GM12878 (cell line): Measurements from ENCODE around the gene REPS2. TPM values are rescaled to one million over a fixed set of nuclear protein-coding genes. Genes with fewer than 3 reads are reported as not detected.
A peak's percentile ranks its signal among the peaks of the same experiment; 100 is the strongest.

Experiments
- ATAC-seq: fragments of 200-7000 bp; cut with Tn5 transposase; 3 replicates; pipeline ENCODE4 v1.9.1; 2020; ENCODE audit warnings: mild to moderate bottlenecking, moderate library complexity
- BruUV-seq: library from RNA; stranded (reverse); fragments of 400-500 nt; replicated peaks from 2 replicates; lab custom pipeline; 2021; lab: Mats Ljungman, UMichigan
- CTCF ChIA-PET: fragments of 300-600 bp; sonication (Branson Sonifier 250); formaldehyde crosslinking; extraction: SDS; loops from one replicate; lab custom pipeline; 2021; ENCODE audit warnings: inconsistent platforms; lab: Yijun Ruan, JAX
- POLR2A ChIA-PET: fragments of 350-600 bp; formaldehyde crosslinking; extraction: SDS; loops from one replicate; lab custom pipeline; 2021; ENCODE audit warnings: inconsistent platforms; lab: Charles Lee
- RAD21 ChIA-PET: fragments of 300-600 bp; sonication (Branson Sonifier 250); formaldehyde crosslinking; loops from one replicate; lab custom pipeline; 2023; ENCODE audit warnings: antibody characterized with exemption; ENCODE audit not compliant: unreplicated experiment; lab: Charles Lee
- SMC1A ChIA-PET: fragments of 300-600 bp; sonication (Branson Sonifier 250); formaldehyde crosslinking; loops from one replicate; lab custom pipeline; 2023; ENCODE audit not compliant: unreplicated experiment, uncharacterized antibody; lab: Charles Lee
- DNase-seq: peaks from one replicate; pipeline ENCODE4 v3.0.0-alpha.2; 2011; ENCODE audit warnings: low read depth, low spot score
- FAIRE-seq: peaks from 3 replicates; lab custom pipeline; 2011; peaks lifted over from hg19 to GRCh38; lab: Jason Lieb, UNC
- H2AFZ ChIP-seq: 2 replicates; pipeline ENCODE4 v1.6.0; 2011; ENCODE audit warnings: low read depth, low read length, control low read depth; ENCODE audit not compliant: control insufficient read depth
- H3K27ac ChIP-seq: 2 replicates; pipeline ENCODE4 v1.5.1; 2011; ENCODE audit warnings: control low read depth; ENCODE audit not compliant: control insufficient read depth, insufficient read depth
- H3K27me3 ChIP-seq, 2 experiments: replicated peaks in 1 of 2; 2 replicates each; pipeline versions ENCODE4 v1.6.0 to v1.6.1; 2011; ENCODE audit warnings: low read length in 1 of 2; ENCODE audit not compliant: control insufficient read depth in 2 of 2, insufficient read depth in 2 of 2
- H3K36me3 ChIP-seq, 2 experiments: 2 replicates each; pipeline ENCODE4 v1.5.1; 2011; ENCODE audit warnings: low read length in 1 of 2; ENCODE audit not compliant: control insufficient read depth in 2 of 2, insufficient read depth in 2 of 2
- H3K4me1 ChIP-seq: 2 replicates; pipeline ENCODE4 v1.6.1; 2011; ENCODE audit warnings: mild to moderate bottlenecking, low read length, moderate library complexity, mixed read lengths; ENCODE audit not compliant: control insufficient read depth, insufficient read depth
- H3K4me2 ChIP-seq: 2 replicates; pipeline ENCODE4 v1.6.0; 2011; ENCODE audit warnings: control low read depth; ENCODE audit not compliant: control insufficient read depth, insufficient read depth
- H3K4me3 ChIP-seq: fragments of 200-600 bp; sonication (generic); 2 replicates; pipeline ENCODE4 v1.5.1; 2016
- H3K79me2 ChIP-seq: 2 replicates; pipeline ENCODE4 v1.6.0; 2011; ENCODE audit warnings: low read length; ENCODE audit not compliant: control insufficient read depth, insufficient read depth
- H3K9ac ChIP-seq: 2 replicates; pipeline ENCODE4 v1.8.0; 2011; ENCODE audit warnings: low read length, control low read depth, mixed read lengths; ENCODE audit not compliant: control insufficient read depth, insufficient read depth
- H3K9me3 ChIP-seq: replicated peaks from 3 replicates; pipeline ENCODE4 v1.5.1; 2011; ENCODE audit warnings: mild to moderate bottlenecking, low read length; ENCODE audit not compliant: control insufficient read depth, insufficient read depth
- H4K20me1 ChIP-seq: 2 replicates; pipeline ENCODE4 v1.6.0; 2011; ENCODE audit not compliant: control insufficient read depth, insufficient read depth
- BCL3 ChIP-seq: IDR thresholded peaks from 2 replicates; pipeline ENCODE4 v1.6.1; 2011; ENCODE audit warnings: borderline replicate concordance, low read depth, mild to moderate bottlenecking, moderate library complexity, low read length; ENCODE audit not compliant: insufficient read depth, poor library complexity, severe bottlenecking
- BHLHE40 ChIP-seq, 2 experiments: fragments of 450-650 bp in 1 of 2; IDR thresholded peaks; 2 replicates each; pipeline ENCODE4 v1.6.1; 2011 to 2017; ENCODE audit warnings: low read depth in 2 of 2, borderline replicate concordance in 1 of 2, improper control_type of control experiment in 1 of 2, low read length in 1 of 2, mild to moderate bottlenecking in 1 of 2
- CHD4 ChIP-seq: fragments of 200-600 bp; sonication (generic); IDR thresholded peaks from 2 replicates; pipeline ENCODE4 v1.6.1; 2016; ENCODE audit warnings: mild to moderate bottlenecking
- FOXK2 ChIP-seq: fragments of 450-650 bp; IDR thresholded peaks from 2 replicates; pipeline ENCODE4 v1.6.1; 2017; ENCODE audit warnings: mild to moderate bottlenecking, moderate library complexity
- HDAC2 ChIP-seq: fragments of 200-600 bp; sonication (generic); IDR thresholded peaks from 2 replicates; pipeline ENCODE4 v1.6.1; 2017
- MLLT1 ChIP-seq: fragments of 450-650 bp; IDR thresholded peaks from 2 replicates; pipeline ENCODE4 v1.6.1; 2016; ENCODE audit warnings: mild to moderate bottlenecking
- MTA2 ChIP-seq: fragments of 450-650 bp; IDR thresholded peaks from 2 replicates; pipeline ENCODE4 v1.6.1; 2016; ENCODE audit warnings: low read depth, mild to moderate bottlenecking, moderate library complexity
- NR2F1 ChIP-seq: fragments of 450-650 bp; conservative IDR thresholded peaks from 2 replicates; pipeline ENCODE4 v1.6.1; 2017; ENCODE audit warnings: mild to moderate bottlenecking
- RAD21 ChIP-seq: IDR thresholded peaks from 2 replicates; pipeline ENCODE4 v1.6.1; 2011; ENCODE audit warnings: mild to moderate bottlenecking, low read depth, low read length, moderate library complexity; ENCODE audit not compliant: insufficient read depth
- SP1 ChIP-seq: IDR thresholded peaks from one replicate; pipeline ENCODE4 v1.6.1; 2011; ENCODE audit warnings: low read depth, low read length
- TARDBP ChIP-seq: IDR thresholded peaks from 2 replicates; pipeline ENCODE4 v1.6.1; 2016; ENCODE audit warnings: borderline replicate concordance
- TCF7 ChIP-seq: IDR thresholded peaks from 2 replicates; pipeline ENCODE4 v1.6.1; 2014; ENCODE audit warnings: antibody characterized with exemption, borderline replicate concordance
- USF1 ChIP-seq: IDR thresholded peaks from 2 replicates; pipeline ENCODE4 v1.6.1; 2011; ENCODE audit warnings: borderline replicate concordance, low read depth, mild to moderate bottlenecking, moderate library complexity, mixed read lengths, low read length; ENCODE audit not compliant: insufficient read depth; ENCODE audit errors: extremely low read length
- ZNF24 ChIP-seq: fragments of 450-650 bp; IDR thresholded peaks from 2 replicates; pipeline ENCODE4 v1.6.1; 2017; ENCODE audit warnings: antibody characterized with exemption, mild to moderate bottlenecking
- ZNF384 ChIP-seq: IDR thresholded peaks from 2 replicates; pipeline ENCODE4 v1.6.1; 2012; ENCODE audit warnings: low read depth, mild to moderate bottlenecking, low read length, improper control_type of control experiment, borderline replicate concordance
- WGBS: methylation state at CpG from one replicate; pipeline ENCODE4 v1.1.6; 2016; ENCODE audit warnings: low lambda C conversion rate; ENCODE audit not compliant: insufficient replicate concordance, insufficient coverage; ENCODE audit errors: missing lambda C conversion rate; 5-methylcytosine and 5-hydroxymethylcytosine counted together
- in situ Hi-C: fragments of 300-500 bp; cut with MboI; formaldehyde crosslinking; loops from 9 replicates; pipeline ENCODE4 v1.14.3; 2018; ENCODE audit warnings: mixed read lengths
- intact Hi-C: fragments of 100-400 bp; cut with micrococcal nuclease; formaldehyde crosslinking; loops from one replicate; pipeline ENCODE4 v1.14.2; 2022; ENCODE audit not compliant: unreplicated experiment
- polyA plus RNA-seq, 11 experiments: library from polyadenylated mRNA; depleted of rRNA in 4 of 11; unstranded in 6 of 11; stranded (reverse) in 5 of 11; fragments of >200 nt; fragmentation: Nextera tagmentation in 4 of 11; fragmentation: Illumina TruSeq in 1 of 11; extraction: Ambion mirVana in 4 of 11; extraction: Trizol in 1 of 11; gene quantifications; 1 replicate in 1 of 11; 2 replicates in 10 of 11; pipeline versions ENCODE4 v1.2.1 to v1.2.3, GENCODE V29; 2011 to 2016; ENCODE audit warnings: inconsistent platforms in 2 of 11, missing spikeins in 2 of 11, low read depth in 1 of 11
- total RNA-seq, 4 experiments: library from RNA; depleted of rRNA in 3 of 4; stranded (reverse); fragments of >200 nt in 3 of 4; fragmentation: Illumina TruSeq in 1 of 4; extraction: Trizol in 1 of 4; gene quantifications; 2 replicates each; pipeline versions ENCODE4 v1.2.1 to v1.2.3, GENCODE V29; 2013 to 2021

Gene REPS2
- total and polyA plus RNA-seq, 10 of the 15 experiments (the other 5 are each of a cell fraction or from before 2014, with no cell fraction given): 2.1 to 6.8 (median 3.9) TPM

- Histone ChIP-seq H4K20me1 (no peaks in the 10 kb centered on the region), H2AFZ (no peak overlapping the region), H3K36me3 (no peaks in the 10 kb centered on the region), H3K4me1 (no peaks in the 10 kb centered on the region), H3K9ac (no peak overlapping the region), H3K4me3 (no peak overlapping the region), H3K27me3 (no peaks in the 10 kb centered on the region; a peak in 1 of 4 replicates), H3K27ac (no peak overlapping the region), H3K4me2 (no peak overlapping the region), H3K79me2 (no peaks in the 10 kb centered on the region), H3K9me3 (no peaks in the 10 kb centered on the region)
- no peak for FAIRE-seq
- 4% methylated on average over 1 of the region's 1 CpG for WGBS
- ChIA-PET POLR2A (no interaction called here), RAD21 (interaction anchor here (1.0 kb wide), 1 partner anchor 37 kb away, joined by 3 read pairs; no protein-coding TSS in a partner anchor), SMC1A (interaction anchor here (1.3 kb wide), 1 partner anchor 10 kb away, joined by 5 read pairs; no protein-coding TSS in a partner anchor), CTCF (interaction anchor here (1.5 kb wide), 1 partner anchor 52 kb away, joined by 5 read pairs; no protein-coding TSS in a partner anchor)
- ATAC-seq: peak; percentile 91
- in situ Hi-C loops (no loop called here), intact Hi-C loops (no loop called here)
- DNase-seq: peak; percentile 24
- no TSS peak for BruUV-seq
- TF ChIP-seq USF1 (no peak), CHD4 (no peak), ZNF384 (no peak), HDAC2 (no peak), TARDBP (no peak), ZNF24 (no peak), BHLHE40 (IDR thresholded peaks at IDR 0.05; ENCODE audit: borderline replicate concordance in 1 of 2, low read depth in 2 of 2, low read length in 1 of 2) (peak in 1 of 2 experiments; percentile 21; a peak in 1 of 4 replicates), RAD21 (no peak), TCF7 (no peak), FOXK2 (no peak), MTA2 (peak; percentile 29; the same call in 1 of the 2 replicates), NR2F1 (peak; percentile 65), SP1 (no peak), MLLT1 (no peak), BCL3 (no peak)
These were observed 152.2 kb downstream of the REPS2 start for GRCh38 chrX:17098516-17099247.
